Gastrocnemius medialis (tissue), 4 donors: Measurements from ENCODE around the gene FGF6. TPM values are rescaled to one million over a fixed set of nuclear protein-coding genes. Genes with fewer than 3 reads are reported as not detected.

ENCODE experiments used
- ATAC-seq, 2 donors: fragments of 150-250 bp; one replicate each; pipeline ENCODE4 v1.9.1; 2016
- DNase-seq, 2 donors: peaks; one replicate each; pipeline ENCODE4 v3.0.0-alpha.2; 2019
- H3K27ac ChIP-seq, 4 donors: fragments of 200-600 bp; sonication (generic); 1 replicate in 1 of 4; 2 replicates in 3 of 4; pipeline ENCODE4 v1.5.1; 2016 to 2018; ENCODE audit warnings: mild to moderate bottlenecking in 2 of 4, moderate library complexity in 1 of 4
- H3K27me3 ChIP-seq, 3 donors: fragments of 200-600 bp; sonication (generic) in 2 of 3; 1 replicate in 1 of 3; 2 replicates in 2 of 3; pipeline versions ENCODE4 v1.5.1 to v1.6.0; 2016 to 2019; ENCODE audit warnings: mild to moderate bottlenecking in 1 of 3, moderate library complexity in 1 of 3
- H3K36me3 ChIP-seq, 2 donors: fragments of 200-600 bp; sonication (generic) in 1 of 2; one replicate each; pipeline ENCODE4 v1.5.1; 2017 to 2018
- H3K4me1 ChIP-seq, 2 donors: fragments of 200-600 bp; sonication (generic) in 1 of 2; one replicate each; pipeline ENCODE4 v1.5.1; 2016 to 2017; ENCODE audit warnings: mild to moderate bottlenecking in 2 of 2
- H3K4me3 ChIP-seq, 4 donors: fragments of 200-600 bp; sonication (generic) in 3 of 4; 1 replicate in 1 of 4; 2 replicates in 3 of 4; pipeline ENCODE4 v1.5.1; 2016 to 2019; ENCODE audit warnings: mild to moderate bottlenecking in 2 of 4
- H3K9me3 ChIP-seq, 3 donors: fragments of 200-600 bp; sonication (generic) in 2 of 3; 1 replicate in 1 of 3; 2 replicates in 2 of 3; pipeline ENCODE4 v1.5.1; 2016 to 2019
- CTCF ChIP-seq, 5 experiments: fragments of 450-650 bp in 3 of 5; fragments of 200-600 bp in 2 of 5; sonication (generic) in 2 of 5; IDR thresholded peaks in 4 of 5; conservative IDR thresholded peaks in 1 of 5; 1 replicate in 4 of 5; 2 replicates in 1 of 5; pipeline ENCODE4 v1.5.1; 2016 to 2019; ENCODE audit warnings: antibody characterized with exemption in 5 of 5, mild to moderate bottlenecking in 3 of 5, moderate library complexity in 3 of 5
- POLR2A ChIP-seq, 2 donors: fragments of 450-650 bp; IDR thresholded peaks; one replicate each; pipeline ENCODE4 v1.6.1; 2017; ENCODE audit warnings: antibody characterized with exemption in 2 of 2, mild to moderate bottlenecking in 2 of 2, moderate library complexity in 2 of 2
- in situ Hi-C, 4 donors: fragments of 200-750 bp; cut with MboI; loops; one replicate each; pipeline versions ENCODE4 v1.15.0 to v1.8.0; 2017; ENCODE audit warnings: low sequenced_read_pairs in 4 of 4
- intact Hi-C: fragments of 100-400 bp; cut with DNase I; formaldehyde crosslinking; loops from one replicate; pipeline ENCODE4 v1.15.1; 2023; ENCODE audit warnings: low total_unique reads
- total RNA-seq, 4 donors: library from RNA; depleted of rRNA; stranded (reverse); fragments of >200 nt; gene quantifications; one replicate each; pipeline versions ENCODE4 v1.1.0 to v1.2.3, GENCODE V29; 2016

Gene FGF6
- total RNA-seq, 4 donors from 2014 or later, result 0.73 to 5.9 (median 2.2) TPM; not detected in 1

GRCh38 chr12:4444031-4444430 lies 1.6 kb downstream of the FGF6 start:
- H3K27ac ChIP-seq, result peak overlapping the region; percentile 42 to 88 (median 72)
- peak in 1 of 2 donors; percentile 3 for ATAC-seq
- peaks cover 15 to 60% of the 10 kb centered on the region in 2 donors for H3K4me1 ChIP-seq

DNA sequence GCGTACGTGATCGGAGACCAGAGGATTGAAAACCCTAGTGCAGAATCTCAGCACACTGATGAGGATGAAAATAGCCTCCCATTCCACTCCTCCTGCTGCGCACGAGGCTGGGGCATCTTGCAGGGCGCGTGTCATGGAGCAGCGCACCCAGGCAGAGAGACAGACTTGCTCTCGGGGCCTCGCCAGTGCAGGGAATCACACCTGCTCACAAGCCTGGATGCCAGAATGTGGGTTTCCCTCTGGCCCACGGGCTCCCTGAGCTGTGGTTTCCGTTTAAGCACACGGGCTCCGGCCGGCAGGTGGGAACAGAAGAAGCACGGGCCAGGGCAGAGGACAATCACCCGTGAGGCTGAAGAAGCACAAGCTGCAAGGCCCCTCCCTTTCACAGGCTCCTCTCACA lies 2.0 kb downstream of the FGF6 start:
- Histone ChIP-seq H3K36me3 (no peaks in the 10 kb centered on the region), H3K27ac (peak overlapping the region; percentile 42 to 88 (median 72)), H3K4me1 (peaks cover 11 to 57% of the 10 kb centered on the region in 2 donors), H3K27me3 (no peaks in the 10 kb centered on the region), H3K4me3 (no peak overlapping the region), H3K9me3 (no peaks in the 10 kb centered on the region)
- ATAC-seq (peak in 1 of 2 donors; percentile 29), DNase-seq (peak in 1 of 2 donors; percentile 33)
- intact Hi-C loops (loop anchor here (10.0 kb wide), 1 partner anchor 569 kb away; the partner anchor contains the start of gene PARP11), in situ Hi-C loops (no loop called here)
- TF ChIP-seq POLR2A (IDR thresholded peaks at IDR 0.05) (no peak), CTCF (IDR thresholded peaks at IDR 0.05 in 4 of 5, conservative IDR thresholded peaks at IDR 0.05 in 1 of 5) (no peak)

More at GRCh38 chr12:4444031-4444430, 1.6 kb downstream of the FGF6 start:
- Histone ChIP-seq H3K4me3 (no peak overlapping the region), H3K36me3 (no peaks in the 10 kb centered on the region), H3K9me3 (no peaks in the 10 kb centered on the region), H3K27me3 (no peaks in the 10 kb centered on the region)
- intact Hi-C loops (loop anchor here (10.0 kb wide), 1 partner anchor 569 kb away; the partner anchor contains the start of gene PARP11), in situ Hi-C loops (no loop called here)
- no peak for DNase-seq
- TF ChIP-seq CTCF (IDR thresholded peaks at IDR 0.05 in 4 of 5, conservative IDR thresholded peaks at IDR 0.05 in 1 of 5) (no peak), POLR2A (IDR thresholded peaks at IDR 0.05) (no peak)

GRCh38 chr12:4441355-4442335 lies 4.0 kb downstream of the FGF6 start:
- Histone ChIP-seq H3K4me3 (peak overlapping the region in 1 of 4 donors; percentile 2), H3K9me3 (no peaks in the 10 kb centered on the region), H3K27me3 (no peaks in the 10 kb centered on the region), H3K27ac (peak overlapping the region; percentile 33 to 88 (median 66)), H3K36me3 (no peaks in the 10 kb centered on the region), H3K4me1 (peaks cover 8 to 53% of the 10 kb centered on the region in 2 donors)
- TF ChIP-seq CTCF (IDR thresholded peaks at IDR 0.05 in 4 of 5, conservative IDR thresholded peaks at IDR 0.05 in 1 of 5), result no peak
- no peak for TF ChIP-seq POLR2A (IDR thresholded peaks at IDR 0.05)
- ATAC-seq (peak in 1 of 2 donors; percentile 34), DNase-seq (peak in 1 of 2 donors; percentile 33)
- in situ Hi-C loops (no loop called here), intact Hi-C loops (loop anchor here (10.0 kb wide), 1 partner anchor 567 kb away; the partner anchor contains the start of gene PARP11)

DNA sequence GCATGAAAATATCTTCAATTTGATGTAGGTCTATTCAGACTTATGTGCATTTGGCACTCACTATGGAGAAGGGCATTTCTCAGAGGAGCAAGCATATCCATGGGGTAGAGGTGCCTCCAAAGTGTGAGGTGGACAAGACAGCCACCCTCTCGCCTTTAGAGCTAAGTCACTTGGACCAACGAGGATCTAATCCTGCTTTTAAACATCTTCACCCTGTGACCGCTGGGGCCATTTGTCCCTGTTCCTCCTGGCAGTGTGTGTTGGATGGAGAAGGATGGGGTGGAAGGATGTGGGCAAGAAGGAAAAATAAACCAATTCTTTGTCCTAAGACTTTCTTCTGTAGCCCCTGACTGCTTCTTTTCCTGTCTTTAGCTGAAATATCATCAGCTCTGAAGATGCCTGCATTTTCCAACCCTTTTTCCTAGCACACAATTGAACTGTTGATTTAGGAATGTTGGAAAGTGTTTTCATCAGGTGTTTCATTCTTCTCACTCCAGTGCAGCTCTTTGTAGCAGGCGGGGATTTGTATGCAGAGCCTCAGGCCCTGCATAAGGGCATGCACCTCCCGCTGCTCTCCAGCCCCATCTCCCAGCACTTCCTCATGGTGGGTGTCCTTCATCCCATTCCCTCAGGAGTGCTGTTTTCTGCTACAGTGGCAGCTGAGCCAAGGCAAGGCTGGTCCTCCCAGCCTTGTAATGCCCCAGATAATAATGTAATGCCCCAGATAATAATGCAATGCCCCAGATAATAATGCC lies 5.3 kb downstream of the FGF6 start:
- DNase-seq (no peak), ATAC-seq (no peak)
- Histone ChIP-seq H3K9me3 (no peaks in the 10 kb centered on the region), H3K36me3 (no peaks in the 10 kb centered on the region), H3K4me1 (peaks cover 11 to 47% of the 10 kb centered on the region in 2 donors), H3K4me3 (no peak overlapping the region), H3K27ac (peak overlapping the region in 1 of 4 donors; percentile 47), H3K27me3 (no peaks in the 10 kb centered on the region)
- in situ Hi-C loops, result no loop called here
- intact Hi-C loops, result loop anchor here (10.0 kb wide), 1 partner anchor 566 kb away; the partner anchor contains the start of gene PARP11
- TF ChIP-seq POLR2A (IDR thresholded peaks at IDR 0.05), result no peak
- TF ChIP-seq CTCF (IDR thresholded peaks at IDR 0.05 in 4 of 5, conservative IDR thresholded peaks at IDR 0.05 in 1 of 5), result no peak
